ENCODE data around the gene AP1G1.

GRCh38 chr16:71693164-71693563 lies 115.5 kb downstream of the AP1G1 start:
- TF ChIP-seq CTCF (IDR thresholded peaks at IDR 0.05 in 2 of 3, conservative IDR thresholded peaks at IDR 0.05 in 1 of 3; ENCODE audit: control insufficient read depth in 2 of 3, extremely low read depth in 1 of 3, insufficient read depth in 1 of 3, low read depth in 3 of 3, low read length in 3 of 3) (no peak), FOXK2 (IDR thresholded peaks at IDR 0.05) (no peak), RB1 (IDR thresholded peaks at IDR 0.05; ENCODE audit: borderline replicate concordance) (no peak), CHD2 (IDR thresholded peaks at IDR 0.05; ENCODE audit: borderline replicate concordance, low read depth, low read length) (no peak), POLR2AphosphoS5 (IDR thresholded peaks at IDR 0.05; ENCODE audit: low read length) (no peak), PRDM15 (CRISPR knock-in tag; IDR thresholded peaks at IDR 0.05) (no peak), MYC (IDR thresholded peaks at IDR 0.05; ENCODE audit: insufficient read depth, insufficient read length, insufficient replicate concordance, low read length, severe bottlenecking) (no peak)
